IMR-90 (cell line): ENCODE data around the gene TYRO3.

Experiments
- POLR2A ChIP-seq: IDR thresholded peaks from 2 replicates; pipeline ENCODE4 v1.6.1; 2012; ENCODE audit warnings: mild to moderate bottlenecking, low read depth, low read length
- RAD21 ChIP-seq: IDR thresholded peaks from 2 replicates; pipeline ENCODE4 v1.6.1; 2012; ENCODE audit warnings: low read length, improper control_type of control experiment
- TF ChIP-seq, protein P1 (sequence below): conservative IDR thresholded peaks from 2 replicates; pipeline ENCODE4 v1.5.1; 2012; ENCODE audit warnings: mild to moderate bottlenecking, low read depth, low read length, improper control_type of control experiment

DNA sequence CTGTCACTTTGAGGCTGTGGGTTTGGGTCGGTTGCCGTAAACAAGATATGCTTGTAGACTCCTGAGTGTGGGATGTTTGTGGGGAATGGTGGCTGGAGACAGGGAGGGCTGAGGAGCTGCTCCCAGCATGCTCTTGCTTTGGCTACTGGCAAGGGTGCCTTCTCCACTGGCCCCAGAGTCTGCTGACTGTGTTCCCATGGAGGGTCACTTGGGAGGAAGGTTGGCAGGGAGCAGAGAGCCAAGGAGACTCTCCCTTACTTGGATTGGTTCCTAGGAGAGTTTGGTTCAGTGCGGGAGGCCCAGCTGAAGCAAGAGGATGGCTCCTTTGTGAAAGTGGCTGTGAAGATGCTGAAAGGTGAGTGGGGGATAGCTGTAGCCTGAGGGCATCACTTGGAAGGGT, 11.8 kb downstream of the TYRO3 start:
- TF ChIP-seq, protein P1, sequence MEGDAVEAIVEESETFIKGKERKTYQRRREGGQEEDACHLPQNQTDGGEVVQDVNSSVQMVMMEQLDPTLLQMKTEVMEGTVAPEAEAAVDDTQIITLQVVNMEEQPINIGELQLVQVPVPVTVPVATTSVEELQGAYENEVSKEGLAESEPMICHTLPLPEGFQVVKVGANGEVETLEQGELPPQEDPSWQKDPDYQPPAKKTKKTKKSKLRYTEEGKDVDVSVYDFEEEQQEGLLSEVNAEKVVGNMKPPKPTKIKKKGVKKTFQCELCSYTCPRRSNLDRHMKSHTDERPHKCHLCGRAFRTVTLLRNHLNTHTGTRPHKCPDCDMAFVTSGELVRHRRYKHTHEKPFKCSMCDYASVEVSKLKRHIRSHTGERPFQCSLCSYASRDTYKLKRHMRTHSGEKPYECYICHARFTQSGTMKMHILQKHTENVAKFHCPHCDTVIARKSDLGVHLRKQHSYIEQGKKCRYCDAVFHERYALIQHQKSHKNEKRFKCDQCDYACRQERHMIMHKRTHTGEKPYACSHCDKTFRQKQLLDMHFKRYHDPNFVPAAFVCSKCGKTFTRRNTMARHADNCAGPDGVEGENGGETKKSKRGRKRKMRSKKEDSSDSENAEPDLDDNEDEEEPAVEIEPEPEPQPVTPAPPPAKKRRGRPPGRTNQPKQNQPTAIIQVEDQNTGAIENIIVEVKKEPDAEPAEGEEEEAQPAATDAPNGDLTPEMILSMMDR, result no peak
- no peak for TF ChIP-seq RAD21
- no peak for TF ChIP-seq POLR2A
